ENCODE measurements around the gene ATP1A2.

Gene ATP1A2

GRCh38 chr1:160069460-160070231 lies 45.9 kb upstream of the ATP1A2 start, which contains the start of gene KCNJ10:
TSS of gene KCNJ10 (minus strand) at chr1:160070160. CDS start at chr1:160042532, 27,628 bp downstream.
- H4K20me1 ChIP-seq (ENCODE audit: insufficient read depth, low read length): no peaks in the 10 kb centered on the region
- H2AFZ ChIP-seq (ENCODE audit: low read length): no peak within 1 kb of the TSS; the same call in 1 of the 2 replicates
- peak within 1 kb of the TSS; percentile 42; the same call in 1 of the 2 replicates for H3K9ac ChIP-seq (ENCODE audit: low read length)
- H3K9me2 ChIP-seq (ENCODE audit: low read depth, low read length): no peaks in the 10 kb centered on the region
- H3K27me3 ChIP-seq (ENCODE audit: insufficient read depth, low read length): no peaks in the 10 kb centered on the region; the same call in 1 of the 2 replicates
- peak within 1 kb of the TSS; percentile 67 for H3K4me3 ChIP-seq (ENCODE audit: low read depth, low read length, poor library complexity, severe bottlenecking)
- no peaks in the 10 kb centered on the region for H3K36me3 ChIP-seq (ENCODE audit: insufficient read depth, low read length)
- H3K4me2 ChIP-seq (ENCODE audit: low read length): peak within 1 kb of the TSS; percentile 94
- no peak within 1 kb of the TSS for H3K27ac ChIP-seq (ENCODE audit: low read depth, low read length, poor library complexity, severe bottlenecking)
- H3K79me2 ChIP-seq (ENCODE audit: insufficient read depth, low read length): no peaks in the 10 kb centered on the region
- TF ChIP-seq EZH2 (IDR thresholded peaks at IDR 0.05; ENCODE audit: borderline replicate concordance, low read length) (no peak), CTCF (IDR thresholded peaks at IDR 0.05; ENCODE audit: low read length) (no peak)
- H3K4me1 ChIP-seq (ENCODE audit: insufficient read depth, low read length, severe bottlenecking): peaks cover 12% of the 10 kb centered on the region
- no peaks in the 10 kb centered on the region for H3K9me3 ChIP-seq (ENCODE audit: low read length)
- no peaks in the 10 kb centered on the region for H3F3A ChIP-seq (ENCODE audit: insufficient read depth, low read length)

- Histone ChIP-seq H3K4me2 (ENCODE audit: low read length) (peak overlapping the region; percentile 94), H3K4me1 (ENCODE audit: insufficient read depth, low read length, severe bottlenecking) (peaks cover 12% of the 10 kb centered on the region), H4K20me1 (ENCODE audit: insufficient read depth, low read length) (no peaks in the 10 kb centered on the region), H3K9ac (ENCODE audit: low read length) (peak overlapping the region; percentile 42; the same call in 1 of the 2 replicates), H3K27me3 (ENCODE audit: insufficient read depth, low read length) (no peaks in the 10 kb centered on the region), H3K79me2 (ENCODE audit: insufficient read depth, low read length) (no peaks in the 10 kb centered on the region), H2AFZ (ENCODE audit: low read length) (no peak overlapping the region; the same call in 1 of the 2 replicates), H3K9me2 (ENCODE audit: low read depth, low read length) (no peaks in the 10 kb centered on the region), H3K4me3 (ENCODE audit: low read depth, low read length, poor library complexity, severe bottlenecking) (peak overlapping the region; percentile 67), H3K9me3 (ENCODE audit: low read length) (no peaks in the 10 kb centered on the region), H3K36me3 (ENCODE audit: insufficient read depth, low read length) (no peaks in the 10 kb centered on the region), H3F3A (ENCODE audit: insufficient read depth, low read length) (no peaks in the 10 kb centered on the region), H3K27ac (ENCODE audit: low read depth, low read length, poor library complexity, severe bottlenecking) (no peak overlapping the region)
- TF ChIP-seq EZH2 (IDR thresholded peaks at IDR 0.05; ENCODE audit: borderline replicate concordance, low read length): no peak
- TF ChIP-seq CTCF (IDR thresholded peaks at IDR 0.05; ENCODE audit: low read length): no peak
Measured at GRCh38 chr1:160070243-160071163, 45.1 kb upstream of the ATP1A2 start.

- no peak overlapping the region for H3K4me3 ChIP-seq (ENCODE audit: low read depth, low read length, poor library complexity, severe bottlenecking)
- no peak overlapping the region for H3K4me2 ChIP-seq (ENCODE audit: low read length)
Measured at GRCh38 chr1:160071289-160071688, 44.3 kb upstream of the ATP1A2 start.

More at GRCh38 chr1:160071289-160071688, 44.3 kb upstream of the ATP1A2 start:
- Histone ChIP-seq H3K9me3 (ENCODE audit: low read length) (no peaks in the 10 kb centered on the region), H3F3A (ENCODE audit: insufficient read depth, low read length) (no peaks in the 10 kb centered on the region), H3K27ac (ENCODE audit: low read depth, low read length, poor library complexity, severe bottlenecking) (no peak overlapping the region), H3K27me3 (ENCODE audit: insufficient read depth, low read length) (no peaks in the 10 kb centered on the region), H3K9ac (ENCODE audit: low read length) (no peak overlapping the region), H3K36me3 (ENCODE audit: insufficient read depth, low read length) (no peaks in the 10 kb centered on the region), H3K4me1 (ENCODE audit: insufficient read depth, low read length, severe bottlenecking) (peaks cover 12% of the 10 kb centered on the region), H3K79me2 (ENCODE audit: insufficient read depth, low read length) (no peaks in the 10 kb centered on the region), H3K9me2 (ENCODE audit: low read depth, low read length) (no peaks in the 10 kb centered on the region), H2AFZ (ENCODE audit: low read length) (no peak overlapping the region), H4K20me1 (ENCODE audit: insufficient read depth, low read length) (no peaks in the 10 kb centered on the region)
- TF ChIP-seq EZH2 (IDR thresholded peaks at IDR 0.05; ENCODE audit: borderline replicate concordance, low read length) (no peak), CTCF (IDR thresholded peaks at IDR 0.05; ENCODE audit: low read length) (no peak)
